HL-60 (cell line): ENCODE measurements around the gene CHSY3.

ENCODE experiments used
- CTCF ChIP-seq: IDR thresholded peaks from one replicate; pipeline ENCODE4 v1.5.1; 2011; ENCODE audit warnings: low read length, control low read depth, inconsistent platforms; ENCODE audit not compliant: insufficient read depth
- GABPA ChIP-seq: IDR thresholded peaks from 2 replicates; pipeline ENCODE4 v1.6.1; 2012; ENCODE audit warnings: low read depth
- POLR2AphosphoS5 ChIP-seq: IDR thresholded peaks from 2 replicates; pipeline ENCODE4 v1.6.1; 2012; ENCODE audit warnings: low read depth
- REST ChIP-seq: IDR thresholded peaks from 2 replicates; pipeline ENCODE4 v1.6.1; 2012; ENCODE audit warnings: low read depth; ENCODE audit not compliant: insufficient replicate concordance

- TF ChIP-seq CTCF = no peak
- TF ChIP-seq GABPA = no peak
- TF ChIP-seq POLR2AphosphoS5 = no peak
- no peak for TF ChIP-seq REST
Observed at GRCh38 chr5:129978270-129978669, 74.0 kb downstream of the CHSY3 start.
